GM18873 (cell line): ENCODE measurements around the gene UGGT2.
"Not testable (repeated sequence)": the region's sequence is repeated elsewhere in the genome, so short reads cannot be mapped to it uniquely, and the experiment has no call there.

Experiments used
- ATAC-seq: cut with Tn5 transposase; IDR thresholded peaks from one replicate; pipeline ENCODE4 v1.9.1; 2021; ENCODE audit warnings: mild to moderate bottlenecking, moderate library complexity, moderate number of reproducible peaks; ENCODE audit not compliant: unreplicated experiment, low FRiP score

The UGGT2 gene

DNA sequence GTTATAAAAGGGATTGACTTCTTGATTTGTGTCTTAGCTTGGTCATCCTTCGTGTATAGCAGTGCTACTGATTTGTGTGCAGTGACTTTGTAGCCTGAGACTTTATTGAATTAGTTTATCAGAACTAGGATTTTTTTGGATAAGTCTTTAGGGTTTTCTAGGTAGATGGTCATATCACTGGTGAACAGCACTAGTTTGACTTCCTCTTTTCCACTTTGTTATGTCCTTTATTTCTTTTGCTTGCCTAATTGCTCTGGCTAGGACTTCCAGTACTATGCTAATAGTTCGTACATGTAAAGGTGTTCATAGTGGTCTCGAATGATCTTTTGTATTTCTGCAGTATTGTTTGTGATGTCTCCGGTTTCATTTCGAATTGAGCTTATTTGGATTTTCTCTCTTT lies 230.9 kb downstream of the UGGT2 start:
- ATAC-seq, result no peak

DNA sequence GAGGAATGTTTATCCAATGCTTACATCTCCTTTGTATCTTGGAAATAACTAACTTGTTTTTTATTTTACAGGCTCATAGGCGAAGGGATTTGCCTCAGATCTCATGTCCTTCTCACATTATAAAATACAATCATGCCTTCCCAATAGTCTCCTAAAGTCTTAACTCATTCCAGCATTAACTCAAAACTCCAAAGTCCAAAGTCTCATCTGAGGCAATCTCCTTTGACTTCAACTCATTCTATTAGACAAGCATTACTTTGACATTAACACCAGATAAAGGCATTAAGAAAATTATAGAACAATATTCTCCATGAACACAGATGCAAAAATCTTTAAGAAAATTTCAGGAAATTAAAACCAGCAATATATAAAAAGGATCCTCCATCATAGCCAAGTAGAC lies 238.7 kb downstream of the UGGT2 start:
- no peak for ATAC-seq

DNA sequence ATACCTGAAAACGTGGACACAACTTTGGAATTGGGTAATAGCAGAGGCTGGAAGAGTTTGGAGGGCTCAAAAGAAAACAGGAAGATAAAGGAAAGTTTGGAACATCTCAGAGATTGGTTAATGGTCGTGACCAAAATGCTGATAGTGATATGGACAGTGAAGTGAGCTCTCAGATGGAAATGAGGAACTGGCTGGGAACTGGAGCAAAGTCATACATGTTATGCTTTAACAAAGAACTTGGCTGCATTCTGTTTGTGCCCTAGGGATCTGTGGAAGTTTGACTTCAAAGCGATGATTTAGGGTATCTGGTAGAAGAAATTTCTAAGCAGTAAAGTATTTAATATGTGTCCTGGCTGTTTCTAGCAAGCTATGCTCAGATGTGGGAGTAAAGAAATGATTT lies 240.1 kb downstream of the UGGT2 start:
- no peak for ATAC-seq

DNA sequence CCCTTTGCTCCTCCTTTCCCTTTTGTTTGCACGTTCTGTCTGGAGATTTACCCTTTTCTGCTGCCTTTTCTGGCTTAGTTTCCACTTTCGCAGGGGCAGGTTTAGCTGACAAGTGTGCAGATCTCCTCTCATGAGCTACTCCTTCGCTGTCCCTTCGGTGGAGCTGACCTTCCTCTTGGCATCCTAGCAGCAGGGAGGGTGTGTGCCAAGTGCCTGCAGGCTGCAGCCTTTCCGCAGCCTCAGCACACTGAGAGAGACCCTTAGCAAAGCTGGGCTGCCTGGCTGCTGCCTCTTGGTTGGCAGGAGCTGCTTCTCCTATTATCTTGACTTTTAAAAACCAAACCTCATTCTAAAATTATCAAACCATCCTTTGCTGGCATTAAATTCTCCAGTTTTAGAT lies 243.8 kb downstream of the UGGT2 start:
- ATAC-seq, result no peak

DNA sequence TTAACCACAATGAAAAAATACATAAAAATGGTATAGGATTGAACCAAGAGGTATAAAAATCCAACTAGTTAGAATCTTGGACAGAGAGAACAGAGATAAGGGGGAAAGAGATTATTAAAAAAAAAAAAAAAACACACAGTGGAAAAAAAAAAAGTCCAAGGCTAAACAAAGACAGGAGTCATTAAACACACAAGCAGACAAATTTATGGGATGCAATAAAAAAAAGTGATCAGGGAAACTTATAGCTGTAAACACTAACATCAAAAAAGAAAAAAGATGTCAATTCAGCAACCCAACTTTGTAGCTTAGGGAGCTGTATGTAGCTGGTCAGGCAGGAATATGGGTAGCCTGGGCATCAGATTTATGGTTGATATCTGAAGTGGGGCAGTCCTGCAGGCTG lies 247.3 kb downstream of the UGGT2 start:
- ATAC-seq, result no peak

DNA sequence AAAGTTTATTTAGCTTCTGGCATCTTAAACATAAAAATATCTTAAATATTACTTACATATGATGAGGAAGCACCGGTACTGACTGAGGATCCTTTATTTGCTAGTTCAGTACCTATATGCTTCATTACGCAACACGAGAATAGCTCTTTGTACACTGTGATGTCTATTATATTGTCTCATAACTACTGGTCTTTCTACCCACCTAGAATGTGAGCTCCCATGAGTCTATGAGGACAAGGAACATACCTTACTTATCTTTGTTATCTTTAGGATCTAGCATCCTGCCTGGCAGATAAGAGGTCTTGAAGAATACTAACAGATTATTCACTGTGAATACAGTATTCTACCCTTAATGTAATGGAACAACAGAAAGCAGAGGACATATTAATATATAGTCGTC lies 251.4 kb downstream of the UGGT2 start:
- no peak for ATAC-seq

DNA sequence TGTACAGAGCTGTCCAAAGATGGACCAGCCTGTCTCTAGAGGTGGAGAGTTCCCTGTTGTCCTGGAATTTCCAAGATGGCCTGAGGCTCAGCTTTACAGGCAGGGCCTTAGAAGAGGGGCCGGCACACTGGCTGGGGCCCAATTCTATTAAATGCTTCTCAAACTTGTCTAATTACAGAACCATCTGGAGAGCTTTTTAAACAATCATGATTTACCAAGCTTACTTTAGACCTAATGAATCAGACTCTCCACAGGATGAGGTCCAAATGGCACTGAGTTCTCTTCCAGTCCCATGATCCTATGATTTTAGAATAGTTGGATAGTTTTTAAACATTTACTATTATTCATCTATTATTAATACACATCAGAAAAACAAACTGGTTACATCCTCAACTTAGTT lies 252.8 kb downstream of the UGGT2 start:
- no peak for ATAC-seq

DNA sequence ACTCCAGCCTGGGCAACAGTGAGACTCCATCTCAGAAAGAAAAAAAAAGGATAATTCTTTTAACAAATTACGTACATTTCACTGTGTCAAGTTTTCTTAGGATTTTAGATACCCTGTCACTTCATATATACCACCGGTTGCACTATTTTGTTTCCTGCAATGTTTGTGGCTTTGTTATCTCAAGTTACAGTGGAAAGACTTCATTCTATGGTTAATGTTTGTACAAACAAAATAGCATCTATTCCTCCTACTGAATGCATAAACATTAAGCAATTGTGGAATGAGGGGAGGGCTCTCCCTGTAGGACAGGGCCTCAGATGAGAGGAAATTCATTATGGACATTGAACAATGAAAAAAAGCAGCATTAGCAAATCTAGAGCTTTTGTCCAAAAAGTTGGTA lies 256.2 kb downstream of the UGGT2 start:
- no peak for ATAC-seq

DNA sequence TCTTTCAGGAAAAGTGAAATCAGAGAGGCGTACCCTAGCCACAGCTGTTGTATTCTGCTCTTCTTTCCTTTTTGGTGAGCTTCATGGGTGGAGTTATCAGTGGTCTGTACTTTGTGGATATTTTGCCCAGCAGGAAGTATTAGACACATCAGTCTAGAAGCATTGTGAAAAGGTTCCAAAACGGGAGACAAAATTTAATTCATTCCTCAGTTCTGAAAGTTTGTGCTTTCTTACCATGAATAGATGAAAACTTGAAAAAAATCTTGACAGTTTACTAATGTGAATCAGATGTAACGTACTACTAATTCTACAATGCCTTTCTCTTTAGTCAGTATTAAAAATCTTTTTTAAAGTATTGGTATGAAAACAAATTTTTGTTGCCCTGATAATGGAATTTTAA lies 259.4 kb downstream of the UGGT2 start:
- ATAC-seq, result no peak

DNA sequence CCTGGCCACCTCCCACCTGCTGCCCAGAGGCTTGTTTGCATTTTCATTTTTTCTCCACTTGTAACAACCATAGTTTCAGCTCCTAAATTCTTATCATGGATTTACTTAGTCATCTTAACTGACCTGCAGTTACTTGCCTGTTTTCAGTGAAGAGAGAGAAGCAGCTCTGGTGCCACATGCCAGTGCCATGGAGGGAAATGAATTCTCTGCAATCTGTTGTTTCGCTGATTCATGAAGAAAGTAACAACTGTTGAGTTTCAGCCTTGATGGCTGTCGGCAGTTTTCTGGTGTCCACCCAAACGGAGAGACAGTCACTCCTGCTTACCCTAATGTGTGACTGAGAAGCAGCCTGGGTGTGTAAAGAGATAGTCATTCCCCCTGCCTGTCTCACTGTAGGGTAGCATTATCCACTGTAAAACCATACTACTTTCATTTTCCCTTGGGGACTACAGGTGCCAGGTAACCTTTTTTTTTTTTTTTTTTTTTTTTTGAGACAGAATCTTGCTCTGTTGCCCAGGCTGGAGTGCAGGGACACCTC lies 260.1 kb downstream of the UGGT2 start:
- ATAC-seq, result no peak

DNA sequence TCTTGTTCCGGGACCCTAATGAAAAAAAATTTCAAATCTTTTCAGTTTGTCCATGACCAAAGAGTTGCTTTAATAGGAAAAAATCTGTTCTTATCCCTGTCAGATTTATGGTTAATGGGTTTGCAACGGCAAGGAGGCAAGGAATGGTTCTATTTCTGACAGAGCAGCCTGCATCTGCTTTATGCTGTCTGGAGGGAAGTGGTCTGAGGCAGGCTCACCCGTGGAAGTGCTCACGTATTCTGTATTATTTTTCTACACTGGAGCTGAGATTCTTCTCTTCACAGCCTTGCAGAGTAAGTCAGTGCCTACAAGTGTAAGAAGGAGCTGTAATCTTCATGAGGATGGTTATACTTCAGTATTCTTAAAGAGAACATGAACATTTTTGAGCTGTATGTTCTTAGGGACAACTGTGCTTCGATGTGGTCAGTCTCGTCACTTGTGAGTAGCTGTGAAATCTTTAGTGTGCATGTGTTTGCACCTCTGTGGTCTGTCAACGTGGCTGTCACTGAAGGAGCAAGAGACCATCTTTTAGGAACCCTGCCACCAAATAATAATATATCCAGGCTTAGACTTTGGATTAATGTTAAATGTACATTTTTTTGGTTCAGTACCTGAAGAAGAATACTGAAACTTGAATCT lies 262.0 kb downstream of the UGGT2 start:
- ATAC-seq, result no peak

DNA sequence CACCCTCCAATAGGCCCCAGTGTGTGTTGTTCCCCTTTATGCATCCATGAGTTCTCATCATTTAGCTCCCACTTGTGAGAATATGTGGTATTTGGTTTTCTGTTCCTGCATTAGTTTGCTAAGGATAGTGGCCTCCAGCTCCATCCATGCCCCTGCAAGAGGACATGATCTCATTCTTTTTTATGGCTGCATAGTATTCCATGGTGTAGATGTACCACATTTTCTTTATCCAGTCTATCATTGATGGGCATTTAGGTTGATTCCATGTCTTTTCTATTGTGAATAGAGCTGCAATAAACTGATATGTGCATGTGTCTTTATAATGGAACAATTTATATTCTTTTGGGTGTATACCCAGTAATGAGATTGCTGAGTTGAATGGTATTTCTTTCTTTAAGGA lies 263.9 kb downstream of the UGGT2 start:
- ATAC-seq, result not testable (repeated sequence)

DNA sequence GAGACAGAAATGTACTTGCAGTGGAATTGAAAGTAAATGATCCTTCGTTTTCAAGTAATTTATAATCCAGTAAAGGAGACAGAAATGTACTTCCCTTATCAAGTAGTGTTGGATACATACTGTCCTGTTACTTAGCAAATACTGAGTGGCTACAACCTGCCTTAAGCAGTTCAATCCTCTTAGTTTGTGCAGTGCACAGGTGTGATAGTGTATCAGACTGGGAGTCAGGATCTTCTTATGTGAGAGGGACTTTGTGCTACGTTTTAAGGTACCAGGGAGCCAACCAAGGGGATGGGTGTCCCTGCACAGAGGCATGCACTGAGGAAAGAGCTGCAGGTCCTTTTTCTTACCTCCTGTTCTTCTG lies 265.1 kb downstream of the UGGT2 start:
- no peak for ATAC-seq

DNA sequence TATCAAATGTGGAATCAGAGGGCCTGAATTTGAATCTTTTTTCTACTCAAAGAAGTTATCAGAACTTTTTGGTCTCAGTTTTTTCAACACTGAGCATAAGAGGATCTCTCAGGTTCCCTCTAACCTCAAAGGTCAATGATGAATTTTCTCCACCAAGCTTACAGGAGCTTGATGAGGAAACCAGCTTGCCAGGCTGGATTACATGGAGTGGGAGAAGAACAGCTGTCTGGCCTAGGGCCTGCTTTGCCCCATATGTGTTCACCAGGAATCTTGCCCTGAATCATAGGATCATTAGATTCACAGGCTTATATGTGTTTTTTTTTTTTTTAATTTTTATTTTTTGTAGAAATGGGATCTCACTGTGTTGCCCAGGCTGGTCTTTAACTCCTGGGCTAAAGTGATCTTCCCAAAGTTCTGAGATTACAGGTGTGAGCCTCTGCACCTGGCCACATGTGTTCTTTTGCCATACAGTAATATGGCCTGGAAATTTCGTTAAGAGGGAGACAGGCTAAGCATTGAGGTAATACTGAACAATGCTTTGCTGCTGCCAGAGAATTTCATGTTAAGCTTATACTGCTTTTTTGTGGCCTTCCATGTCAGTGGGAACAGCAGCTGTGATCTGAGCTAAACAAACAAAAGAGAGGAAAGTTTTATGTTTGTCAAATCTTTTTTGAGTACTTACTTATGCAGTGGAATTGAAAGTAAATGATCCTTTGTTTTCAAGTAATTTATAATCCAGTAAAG lies 265.7 kb downstream of the UGGT2 start:
- no peak for ATAC-seq

DNA sequence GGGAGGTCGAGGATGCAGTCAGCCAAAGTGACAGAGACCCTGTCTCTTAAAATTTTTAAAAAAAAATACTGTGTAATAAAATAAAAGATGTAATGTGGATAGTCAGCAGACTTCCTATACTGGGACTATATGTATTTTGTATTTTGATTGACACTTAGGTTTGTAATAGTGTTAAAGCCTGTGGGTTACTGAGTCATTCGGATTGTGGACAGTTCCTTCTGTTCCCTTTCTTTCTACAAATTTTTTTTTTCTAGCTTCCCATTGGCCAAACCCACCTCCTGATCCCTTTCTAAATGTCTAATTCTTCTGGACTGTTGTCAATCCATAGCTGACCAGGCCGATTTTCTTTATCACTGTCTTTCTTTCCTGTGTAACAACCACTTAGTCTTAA lies 268.3 kb downstream of the UGGT2 start:
- ATAC-seq, result no peak

DNA sequence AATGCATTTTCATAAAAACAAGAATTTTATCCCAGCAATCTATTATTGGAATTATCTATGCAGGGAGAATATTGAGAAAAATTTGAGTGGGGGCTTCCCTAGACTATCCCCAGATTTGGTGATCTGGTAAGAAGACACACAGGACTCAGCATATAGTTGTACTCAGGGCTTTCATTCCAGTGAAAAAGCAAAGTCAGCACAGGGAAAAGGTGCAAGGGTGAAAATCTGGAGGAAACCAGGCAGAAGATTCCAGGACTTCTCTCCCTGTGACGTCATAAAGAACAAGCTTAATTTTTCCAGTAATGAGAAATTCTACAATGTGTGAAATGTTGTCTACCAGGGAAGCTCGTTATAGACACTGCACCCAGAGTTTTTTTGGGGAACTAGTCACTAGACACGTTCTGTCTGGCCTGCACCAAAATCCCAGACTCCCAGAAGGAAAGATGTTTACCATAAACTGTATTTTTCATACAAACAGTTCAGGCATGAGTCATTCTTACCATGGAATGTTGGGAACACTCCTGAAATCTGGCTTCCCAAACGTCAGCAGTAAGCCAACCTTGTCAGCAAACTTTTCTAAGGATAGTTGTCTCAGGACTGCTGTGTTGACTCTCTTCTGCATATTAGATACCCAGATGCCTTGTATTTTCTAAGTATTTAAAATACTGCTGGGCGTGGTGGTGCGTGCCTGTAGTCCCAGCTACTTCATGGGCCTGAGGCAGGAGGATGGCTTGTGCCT lies 268.9 kb downstream of the UGGT2 start:
- no peak for ATAC-seq

DNA sequence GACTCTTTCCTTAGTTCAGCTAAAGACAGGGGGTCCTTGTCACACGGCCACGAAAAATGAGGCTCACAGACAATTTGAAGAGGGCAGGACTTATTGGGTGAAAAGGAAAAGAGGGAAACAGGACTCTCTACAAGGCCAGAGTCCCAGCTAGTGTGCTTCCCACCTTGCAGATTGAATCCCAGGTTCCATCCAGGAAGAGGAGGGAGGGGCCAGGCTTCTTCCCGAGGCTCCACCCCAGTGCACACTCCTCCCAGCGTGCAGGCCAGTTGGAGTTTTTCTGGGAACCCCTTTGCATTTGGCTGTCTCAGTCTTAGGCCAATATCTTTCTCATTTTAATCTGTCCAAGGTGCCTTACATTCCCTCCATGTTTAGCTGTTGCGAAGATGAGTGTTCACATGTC lies 269.5 kb downstream of the UGGT2 start:
- ATAC-seq, result no peak

DNA sequence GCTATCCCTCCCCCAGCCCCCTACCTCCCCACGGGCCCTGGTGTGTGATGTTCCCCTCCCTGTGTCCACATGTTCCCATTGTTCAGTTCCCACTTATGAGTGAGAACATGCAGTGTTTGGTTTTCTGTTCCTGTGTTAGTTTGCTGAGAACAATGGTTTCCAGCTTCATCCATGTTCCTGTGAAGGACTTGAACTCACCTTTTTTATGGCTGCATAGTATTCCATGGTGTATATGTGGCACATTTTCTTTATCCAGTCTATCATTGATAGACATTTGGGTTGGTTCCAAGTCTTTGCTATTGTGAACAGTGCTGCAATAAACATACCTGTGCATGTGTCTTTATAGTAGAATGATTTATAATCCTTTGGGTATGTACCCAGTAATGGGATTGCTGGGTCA lies 271.3 kb downstream of the UGGT2 start:
- not testable (repeated sequence) for ATAC-seq

DNA sequence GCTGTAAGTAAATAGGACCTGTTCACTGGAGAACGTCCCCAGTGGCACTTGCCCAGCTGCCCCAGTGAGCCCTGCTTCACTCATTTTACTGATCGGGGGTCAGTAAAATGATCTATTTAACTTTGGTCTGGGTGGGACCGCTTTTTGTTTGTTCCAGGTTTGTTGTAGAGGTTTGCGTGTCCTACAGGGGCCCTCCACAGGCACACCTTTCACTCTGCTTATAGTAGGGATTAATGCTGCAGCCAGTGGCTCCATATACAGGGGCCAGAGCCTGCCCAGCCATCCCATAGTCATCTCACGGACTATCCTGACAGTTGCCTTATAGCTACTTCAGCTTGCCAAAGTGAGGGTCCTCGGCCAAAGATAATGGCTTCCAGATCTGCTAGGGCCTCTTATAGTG lies 272.2 kb downstream of the UGGT2 start:
- no peak for ATAC-seq

DNA sequence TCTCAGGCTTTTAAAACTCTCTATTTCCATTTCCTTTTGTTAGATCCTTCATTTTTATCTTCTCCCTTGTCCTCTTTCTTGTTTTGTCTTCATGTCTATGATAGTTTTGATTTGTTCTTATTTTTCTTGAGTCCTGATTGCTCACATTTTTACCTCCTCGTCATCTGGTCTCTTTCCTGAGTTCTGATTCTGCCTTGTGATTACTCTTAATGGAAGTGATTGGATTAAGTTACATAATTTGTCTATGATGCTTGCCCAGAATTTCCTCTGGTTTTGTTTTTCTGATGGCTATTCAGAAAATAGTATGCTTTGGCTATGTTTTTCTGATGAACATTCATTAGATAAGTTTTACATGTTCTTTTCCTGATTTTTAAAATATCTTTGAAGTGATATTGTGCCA lies 273.7 kb downstream of the UGGT2 start:
- ATAC-seq, result no peak

DNA sequence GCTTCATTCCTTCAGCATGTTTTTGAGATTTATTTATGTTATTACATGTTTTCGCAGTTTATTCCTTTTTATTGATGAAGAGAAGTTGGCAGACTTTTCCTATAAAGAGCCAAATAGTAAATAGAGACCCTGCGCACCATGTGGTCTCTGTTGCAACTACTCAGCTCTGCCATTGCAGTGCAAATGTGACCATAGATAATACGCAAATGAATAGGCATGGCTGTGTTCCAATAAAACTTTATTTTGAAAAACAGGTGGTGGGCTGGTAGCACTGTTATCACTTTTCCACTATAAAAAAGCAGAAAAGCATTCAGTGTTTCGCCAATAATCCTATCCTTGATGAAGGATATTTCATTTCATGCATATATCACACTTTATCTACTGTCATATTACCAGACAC lies 281.3 kb downstream of the UGGT2 start:
- no peak for ATAC-seq

DNA sequence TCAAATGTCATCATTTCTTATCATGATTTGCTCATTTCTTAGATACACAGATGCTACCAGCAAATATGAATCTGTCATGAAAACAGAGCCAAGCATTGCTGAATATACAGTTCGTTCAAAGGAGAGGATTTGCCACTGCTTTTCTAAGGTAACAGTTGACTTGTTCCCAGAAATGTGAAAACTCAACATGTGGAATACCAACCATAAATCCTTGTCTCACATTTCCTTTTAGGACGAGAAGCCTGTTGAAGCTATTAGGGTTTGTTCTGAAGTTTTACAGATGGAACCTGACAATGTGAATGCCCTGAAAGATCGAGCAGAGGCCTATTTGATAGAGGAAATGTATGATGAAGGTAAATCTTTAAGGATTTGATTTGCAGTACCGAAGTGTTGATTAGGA lies 289.6 kb downstream of the UGGT2 start:
- no peak for ATAC-seq
